BE2C (cell line): Measurements from ENCODE around the gene BCORL1.

ENCODE experiments used
- DNase-seq: peaks from one replicate; pipeline ENCODE4 v3.0.0-alpha.2; 2020
- H3K27me3 ChIP-seq: fragments of 250-450 bp; sonication (Bioruptor Pico); 2 replicates; pipeline ENCODE4 v1.5.1; 2020; ENCODE audit warnings: mild to moderate bottlenecking
- H3K36me3 ChIP-seq: fragments of 250-450 bp; sonication (Bioruptor Pico); 2 replicates; pipeline ENCODE4 v1.5.1; 2020; ENCODE audit warnings: mild to moderate bottlenecking
- H3K4me1 ChIP-seq: fragments of 250-450 bp; sonication (Bioruptor Pico); 2 replicates; pipeline ENCODE4 v1.5.1; 2020
- H3K4me3 ChIP-seq: 2 replicates; pipeline ENCODE4 v1.5.1; 2011; ENCODE audit warnings: low read depth, low read length
- H3K9me3 ChIP-seq: fragments of 250-450 bp; sonication (Bioruptor Pico); 2 replicates; pipeline ENCODE4 v1.5.1; 2020
- CTCF ChIP-seq: IDR thresholded peaks from 2 replicates; pipeline ENCODE4 v1.5.1; 2012; ENCODE audit warnings: mild to moderate bottlenecking, low read depth, low read length

The BCORL1 gene

GRCh38 chrX:130084631-130085237 is 102.3 kb downstream of the BCORL1 start:
- H3K4me1 ChIP-seq, result peaks cover 10% of the 10 kb centered on the region
- no peaks in the 10 kb centered on the region for H3K27me3 ChIP-seq
- H3K4me3 ChIP-seq, result no peak overlapping the region
- no peak for DNase-seq
- H3K36me3 ChIP-seq, result no peaks in the 10 kb centered on the region
- H3K9me3 ChIP-seq, result no peaks in the 10 kb centered on the region
- TF ChIP-seq CTCF, result no peak

- no peaks in the 10 kb centered on the region for H3K27me3 ChIP-seq
- no peak for DNase-seq
- TF ChIP-seq CTCF, result no peak
- no peaks in the 10 kb centered on the region for H3K9me3 ChIP-seq
- peaks cover 10% of the 10 kb centered on the region for H3K4me1 ChIP-seq
- H3K36me3 ChIP-seq, result no peaks in the 10 kb centered on the region
- no peak overlapping the region for H3K4me3 ChIP-seq
Measured at GRCh38 chrX:130085551-130086446, 103.4 kb downstream of the BCORL1 start.

- no peaks in the 10 kb centered on the region for H3K27me3 ChIP-seq
- no peak for DNase-seq
- peaks cover 6% of the 10 kb centered on the region for H3K4me1 ChIP-seq
- no peak overlapping the region for H3K4me3 ChIP-seq
- H3K9me3 ChIP-seq, result no peaks in the 10 kb centered on the region
- no peaks in the 10 kb centered on the region for H3K36me3 ChIP-seq
- TF ChIP-seq CTCF, result no peak
Measured at GRCh38 chrX:130086447-130087206, 104.2 kb downstream of the BCORL1 start.

- H3K4me3 ChIP-seq, result no peak overlapping the region
- no peaks in the 10 kb centered on the region for H3K9me3 ChIP-seq
- no peak for TF ChIP-seq CTCF
- no peak for DNase-seq
- no peaks in the 10 kb centered on the region for H3K4me1 ChIP-seq
- H3K36me3 ChIP-seq, result no peaks in the 10 kb centered on the region
- H3K27me3 ChIP-seq, result no peaks in the 10 kb centered on the region
Measured at GRCh38 chrX:130090364-130090763, 107.9 kb downstream of the BCORL1 start.

GRCh38 chrX:130091980-130092522 is 109.6 kb downstream of the BCORL1 start:
- Histone ChIP-seq H3K9me3 (no peaks in the 10 kb centered on the region), H3K4me3 (no peak overlapping the region), H3K4me1 (no peaks in the 10 kb centered on the region), H3K36me3 (no peaks in the 10 kb centered on the region), H3K27me3 (no peaks in the 10 kb centered on the region)
- TF ChIP-seq CTCF, result no peak
- DNase-seq, result no peak
